Esophagus muscularis mucosa (tissue), 3 donors: ENCODE measurements around the gene TTL.

Experiments used
- CTCF ChIP-seq, 3 experiments: fragments of 200-600 bp in 2 of 3; fragments of 450-650 bp in 1 of 3; sonication (generic) in 2 of 3; IDR thresholded peaks; one replicate each; pipeline ENCODE4 v1.5.1; 2017 to 2019; ENCODE audit warnings: antibody characterized with exemption in 3 of 3, mild to moderate bottlenecking in 2 of 3, moderate library complexity in 1 of 3
- POLR2AphosphoS5 ChIP-seq, 2 donors: sonication (generic); formaldehyde crosslinking; IDR thresholded peaks; one replicate each; pipeline ENCODE4 v1.6.1; 2017; ENCODE audit warnings: antibody characterized with exemption in 2 of 2

DNA sequence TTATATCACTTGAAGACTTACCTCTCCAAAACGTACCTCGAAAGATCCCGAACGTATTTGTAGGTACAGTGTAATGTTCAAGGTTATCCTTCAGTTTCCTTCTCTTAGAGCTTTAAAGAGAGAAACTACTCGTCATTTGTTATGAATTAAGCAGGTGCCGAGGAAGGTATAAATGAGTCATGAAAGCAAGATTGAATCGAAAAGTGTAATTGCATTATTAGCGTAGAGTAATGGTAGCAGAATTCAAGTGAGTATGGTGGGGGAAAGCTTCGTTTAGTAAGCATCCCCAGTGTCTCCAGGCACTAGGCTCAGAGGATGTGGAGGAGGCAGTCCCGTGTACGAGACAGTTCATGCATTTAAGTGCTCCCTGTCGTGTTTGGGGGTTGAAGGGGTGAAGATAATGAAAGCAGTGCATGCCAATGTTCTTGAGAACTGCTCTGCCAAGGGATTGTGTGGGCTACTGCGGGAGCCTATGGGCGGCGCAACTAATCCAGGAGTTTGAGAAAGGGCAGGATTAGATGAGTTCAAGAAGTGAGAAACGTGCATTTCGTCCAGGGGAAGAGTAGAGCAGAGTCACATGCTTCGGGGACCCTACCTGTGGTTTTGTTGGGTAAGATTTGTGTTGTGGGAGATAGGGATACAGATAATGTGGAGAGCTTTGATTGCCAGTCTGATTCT is 61.2 kb downstream of the TTL start:
- TF ChIP-seq CTCF (IDR thresholded peaks at IDR 0.05) = no peak
- no peak for TF ChIP-seq POLR2AphosphoS5 (IDR thresholded peaks at IDR 0.05)
